K562 (cell line): ENCODE measurements around the gene FRMPD1. TPM values are rescaled to one million over a fixed set of nuclear protein-coding genes. Genes with fewer than 3 reads are reported as not detected.

ENCODE experiments used
- ATAC-seq: fragments of 200-7000 bp; cut with Tn5 transposase; 3 replicates; pipeline ENCODE4 v1.9.1; 2020; ENCODE audit warnings: moderate library complexity
- BruUV-seq: library from RNA; stranded (reverse); fragments of 400-500 nt; replicated peaks from 2 replicates; lab custom pipeline; 2021; lab: Mats Ljungman, UMichigan
- CTCF ChIA-PET: fragments of 300-600 bp; formaldehyde crosslinking; extraction: SDS; loops from one replicate; lab custom pipeline; 2021; ENCODE audit warnings: low intra/inter-chr PET ratio; lab: Yijun Ruan, JAX
- POLR2A ChIA-PET: fragments of 300-600, 350-650 bp; sonication (Branson Sonifier 250); formaldehyde crosslinking; extraction: SDS; loops from one replicate; lab custom pipeline; 2021; ENCODE audit warnings: antibody characterized with exemption, inconsistent platforms; lab: Yijun Ruan, JAX
- DNase-seq, 4 experiments: peaks; one replicate each; pipeline versions ENCODE4 v3.0.0 to v3.0.0-alpha.2; 2011 to 2018; ENCODE audit warnings: low spot score in 3 of 4, mixed read lengths in 3 of 4; ENCODE audit errors: extremely low read depth in 1 of 4
- FAIRE-seq: peaks from 2 replicates; lab custom pipeline; 2011; peaks lifted over from hg19 to GRCh38; lab: Jason Lieb, UNC
- H2AFZ ChIP-seq: 2 replicates; pipeline ENCODE4 v1.6.0; 2011; ENCODE audit warnings: low read depth, low read length, control low read depth, inconsistent platforms
- H3K27ac ChIP-seq: fragments of 200-600 bp; 3 replicates; pipeline ENCODE4 v1.8.0; 2011; ENCODE audit warnings: low read depth, mild to moderate bottlenecking, control low read depth, inconsistent platforms, low read length, moderate library complexity, mixed read lengths; ENCODE audit errors: extremely low read depth
- H3K27me3 ChIP-seq, 2 experiments: fragments of 300-600 bp in 1 of 2; 2 replicates in 1 of 2; 3 replicates in 1 of 2; pipeline versions ENCODE4 v1.6.0 to v1.8.0; 2011; ENCODE audit warnings: inconsistent platforms in 2 of 2, low read length in 2 of 2, mild to moderate bottlenecking in 1 of 2, mixed read lengths in 1 of 2, moderate library complexity in 1 of 2; ENCODE audit not compliant: control insufficient read depth in 2 of 2, insufficient read depth in 2 of 2
- H3K36me3 ChIP-seq: fragments of 300-600 bp; 3 replicates; pipeline ENCODE4 v1.8.0; 2011; ENCODE audit warnings: mild to moderate bottlenecking, low read length, inconsistent platforms; ENCODE audit not compliant: control insufficient read depth, insufficient read depth
- H3K4me1 ChIP-seq, 2 experiments: fragments of 200-600 bp in 1 of 2; replicated peaks in 1 of 2; 2 replicates in 1 of 2; 3 replicates in 1 of 2; pipeline versions ENCODE4 v1.5.1 to v1.8.0; 2011; ENCODE audit warnings: inconsistent platforms in 2 of 2, low read length in 2 of 2, mild to moderate bottlenecking in 1 of 2, mixed read lengths in 1 of 2, moderate library complexity in 1 of 2; ENCODE audit not compliant: control insufficient read depth in 2 of 2, insufficient read depth in 2 of 2
- H3K4me2 ChIP-seq: 2 replicates; pipeline ENCODE4 v1.6.1; 2011; ENCODE audit warnings: low read length, control low read depth, inconsistent platforms, mixed read lengths; ENCODE audit not compliant: insufficient read depth
- H3K4me3 ChIP-seq: fragments of 200-600 bp; sonication (generic), shearing (Covaris generic); 2 replicates; pipeline ENCODE4 v1.5.1; 2016; ENCODE audit warnings: control low read depth, inconsistent platforms
- H3K79me2 ChIP-seq: fragments of 200-600 bp; 3 replicates; pipeline ENCODE4 v1.8.0; 2011; ENCODE audit warnings: low read length, inconsistent platforms; ENCODE audit not compliant: control insufficient read depth, insufficient read depth
- H3K9ac ChIP-seq, 2 experiments: 2 replicates each; pipeline versions ENCODE4 v1.6.0 to v1.6.1; 2011; ENCODE audit warnings: low read depth in 2 of 2, low read length in 2 of 2, control low read depth in 1 of 2, inconsistent platforms in 1 of 2, mild to moderate bottlenecking in 1 of 2, mixed read lengths in 1 of 2; ENCODE audit not compliant: insufficient read depth in 1 of 2
- H3K9me1 ChIP-seq: one replicate; pipeline ENCODE4 v1.6.0; 2011; ENCODE audit warnings: inconsistent platforms, mild to moderate bottlenecking, low read length, moderate library complexity; ENCODE audit not compliant: control insufficient read depth, insufficient read depth
- H3K9me3 ChIP-seq: replicated peaks from 2 replicates; pipeline ENCODE4 v1.5.1; 2011; ENCODE audit warnings: low read depth, low read length, inconsistent platforms; ENCODE audit not compliant: control insufficient read depth, insufficient read depth
- H4K20me1 ChIP-seq: replicated peaks from 2 replicates; pipeline ENCODE4 v1.6.1; 2011; ENCODE audit warnings: low read length, inconsistent platforms, mixed read lengths; ENCODE audit not compliant: control insufficient read depth, insufficient read depth
- CEBPB ChIP-seq: fragments of 450-650 bp; IDR thresholded peaks from 2 replicates; pipeline ENCODE4 v1.6.1; 2016; ENCODE audit warnings: missing genetic modification characterization, missing compliant biosample characterization
- CEBPG ChIP-seq, 3 experiments: fragments of 200-800 bp in 1 of 3; sonication (Bioruptor generic) in 1 of 3; sonication (generic) in 1 of 3; formaldehyde crosslinking in 1 of 3; IDR thresholded peaks in 2 of 3; conservative IDR thresholded peaks in 1 of 3; 2 replicates each; pipeline versions ENCODE4 v1.6.1 to v1.8.0; 2016 to 2022; ENCODE audit warnings: missing compliant biosample characterization in 2 of 3, missing genetic modification characterization in 2 of 3, mild to moderate bottlenecking in 1 of 3, missing genetic modification reagents in 1 of 3
- WGBS: fragments of 100-300 bp; shearing (Covaris generic); methylation state at CpG from one replicate; pipeline ENCODE4 v1.1.6; 2016; ENCODE audit warnings: low coverage, mixed read lengths; ENCODE audit not compliant: insufficient coverage; ENCODE audit errors: missing lambda C conversion rate; 5-methylcytosine and 5-hydroxymethylcytosine counted together
- in situ Hi-C: fragments of 300-500 bp; cut with MboI; formaldehyde crosslinking; loops from 4 replicates; pipeline ENCODE4 v1.15.0; 2018; ENCODE audit warnings: inconsistent platforms, mixed read lengths
- intact Hi-C: fragments of 100-400 bp; cut with micrococcal nuclease; formaldehyde crosslinking; loops from 2 replicates; pipeline ENCODE4 v1.14.2; 2022
- polyA plus RNA-seq, 8 experiments: library from polyadenylated mRNA; depleted of rRNA in 4 of 8; stranded (reverse) in 5 of 8; unstranded in 3 of 8; fragments of >200 nt; fragmentation: Nextera tagmentation in 2 of 8; fragmentation: Illumina TruSeq in 1 of 8; extraction: Ambion mirVana in 2 of 8; extraction: Trizol in 1 of 8; gene quantifications; 2 replicates each; pipeline versions ENCODE4 v1.2.1 to v1.2.3, GENCODE V29; 2011 to 2014; ENCODE audit warnings: inconsistent platforms in 1 of 8, missing spikeins in 1 of 8
- total RNA-seq, 7 experiments: library from RNA; depleted of rRNA in 6 of 7; stranded (reverse); fragments of >200 nt in 6 of 7; fragmentation: Illumina TruSeq in 2 of 7; extraction: Trizol in 2 of 7; gene quantifications; 2 replicates each; pipeline versions ENCODE4 v1.2.1 to v1.2.3, GENCODE V29; 2011 to 2021; ENCODE audit warnings: low replicate concordance in 1 of 7
- TF ChIP-seq, protein P1 (sequence below): fragments of 450-650 bp; conservative IDR thresholded peaks from 2 replicates; pipeline ENCODE4 v1.6.1; 2016; ENCODE audit warnings: missing genetic modification characterization, low read depth, mild to moderate bottlenecking, missing compliant biosample characterization, moderate library complexity

The FRMPD1 gene
- total and polyA plus RNA-seq, 9 of the 15 experiments (the other 6 are each of a cell fraction or from before 2014, with no cell fraction given): not detected

DNA sequence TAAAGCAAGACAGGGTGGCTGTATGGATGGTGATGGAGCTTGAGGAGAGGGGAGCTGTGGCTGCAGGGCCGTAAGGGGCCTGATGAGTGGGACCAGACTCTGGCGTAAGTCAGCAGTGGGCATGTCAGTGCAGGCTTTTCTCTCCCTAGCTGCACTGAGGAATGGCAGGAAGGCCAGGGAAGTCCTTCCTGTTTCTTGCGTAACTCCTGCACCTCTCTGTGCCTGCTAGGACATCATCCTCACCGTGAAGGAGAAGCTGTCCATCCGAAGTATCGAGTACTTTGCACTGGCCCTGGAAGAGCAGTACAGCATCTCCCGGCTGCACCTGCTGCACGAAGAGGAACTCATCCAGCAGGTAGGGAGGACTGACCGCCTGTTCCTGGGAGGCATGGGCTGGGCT is 78.7 kb downstream of the FRMPD1 start:
- H3K9ac ChIP-seq: no peak overlapping the region
- POLR2A ChIA-PET: interaction anchor here (0.6 to 1.0 kb wide), 2 partner anchors 10 to 26 kb away, joined by 3 read pairs; no protein-coding TSS in a partner anchor
- no peaks in the 10 kb centered on the region for H3K9me1 ChIP-seq
- peaks cover 65 to 72% of the 10 kb centered on the region in 2 experiments for H3K27me3 ChIP-seq
- CTCF ChIA-PET: no interaction called here
- WGBS: 3% methylated on average over 9 of the region's 9 CpGs
- ATAC-seq: peak; percentile 28; the same call in 2 of the 3 replicates
- peak; percentile 78 for TF ChIP-seq CEBPB (tag)
- TF ChIP-seq CEBPG (CRISPR knock-in tag; IDR thresholded peaks at IDR 0.05): no peak
- 0 out of 4 replicates have a peak, but pooled peaks have one; percentile 15 to 37 for TF ChIP-seq CEBPG (tag; conservative IDR thresholded peaks at IDR 0.05 in 1 of 2, IDR thresholded peaks at IDR 0.05 in 1 of 2)
- TF ChIP-seq, protein P1, sequence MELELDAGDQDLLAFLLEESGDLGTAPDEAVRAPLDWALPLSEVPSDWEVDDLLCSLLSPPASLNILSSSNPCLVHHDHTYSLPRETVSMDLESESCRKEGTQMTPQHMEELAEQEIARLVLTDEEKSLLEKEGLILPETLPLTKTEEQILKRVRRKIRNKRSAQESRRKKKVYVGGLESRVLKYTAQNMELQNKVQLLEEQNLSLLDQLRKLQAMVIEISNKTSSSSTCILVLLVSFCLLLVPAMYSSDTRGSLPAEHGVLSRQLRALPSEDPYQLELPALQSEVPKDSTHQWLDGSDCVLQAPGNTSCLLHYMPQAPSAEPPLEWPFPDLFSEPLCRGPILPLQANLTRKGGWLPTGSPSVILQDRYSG (tag): no peak
- TF ChIP-seq, all 486 proteins: peak for 2
- in situ Hi-C loops (loop anchor here (25.0 kb wide), 1 partner anchor 633 kb away; no protein-coding TSS in a partner anchor), intact Hi-C loops (no loop called here)
- no peak for FAIRE-seq
- Histone ChIP-seq H3K36me3 (no peaks in the 10 kb centered on the region), H3K4me3 (no peak overlapping the region), H3K9me3 (no peaks in the 10 kb centered on the region), H3K4me2 (no peak overlapping the region), H3K79me2 (no peaks in the 10 kb centered on the region), H3K27ac (no peak overlapping the region), H3K4me1 (no peaks in the 10 kb centered on the region), H4K20me1 (no peaks in the 10 kb centered on the region; the same call in 1 of the 2 replicates), H2AFZ (no peak overlapping the region)
- DNase-seq: no peak
- BruUV-seq: no TSS peak
